HCEC 1CT (cell line): Measurements from ENCODE around the gene CMTM2.
"Not testable (repeated sequence)": the region's sequence is repeated elsewhere in the genome, so short reads cannot be mapped to it uniquely, and the experiment has no call there.

ENCODE experiments used
- DNase-seq: peaks from one replicate; pipeline ENCODE4 v3.0.0-alpha.2; 2017

CMTM2 gene

DNA sequence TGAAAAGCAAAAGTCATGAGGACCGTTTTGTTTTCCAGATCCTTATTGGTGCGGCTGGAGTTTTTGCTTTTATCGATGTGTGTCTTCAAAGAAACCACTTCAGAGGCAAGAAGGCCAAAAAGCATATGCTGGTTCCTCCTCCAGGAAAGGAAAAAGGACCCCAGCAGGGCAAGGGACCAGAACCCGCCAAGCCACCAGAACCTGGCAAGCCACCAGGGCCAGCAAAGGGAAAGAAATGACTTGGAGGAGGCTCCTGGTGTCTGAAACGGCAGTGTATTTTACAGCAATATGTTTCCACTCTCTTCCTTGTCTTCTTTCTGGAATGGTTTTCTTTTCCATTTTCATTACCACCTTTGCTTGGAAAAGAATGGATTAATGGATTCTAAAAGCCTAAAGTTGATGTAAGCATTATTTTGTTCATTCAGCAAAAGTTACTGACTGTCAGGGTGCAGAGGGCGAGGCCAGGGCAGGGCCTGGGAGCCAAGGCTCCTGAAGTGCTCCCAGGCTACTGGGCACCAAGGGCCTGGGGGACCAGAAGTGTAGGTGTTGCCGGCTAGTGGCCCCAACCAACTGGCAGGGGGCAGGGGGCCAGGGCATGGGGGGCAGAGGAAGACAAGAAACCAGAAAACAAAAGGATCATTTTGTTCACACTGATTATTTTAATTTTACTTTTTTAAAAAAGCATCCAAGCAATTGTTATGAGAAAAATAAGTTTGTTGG lies 8.8 kb downstream of the CMTM2 start:
- DNase-seq, result no peak

- DNase-seq, result peak; percentile 65
Observed at GRCh38 chr16:66588981-66589713, 9.9 kb downstream of the CMTM2 start.

- no peak for DNase-seq
Observed at GRCh38 chr16:66590322-66590721, 11.1 kb downstream of the CMTM2 start.

- DNase-seq, result no peak
Observed at GRCh38 chr16:66591018-66591417, 11.8 kb downstream of the CMTM2 start.

GRCh38 chr16:66592241-66592640 lies 13.0 kb downstream of the CMTM2 start:
- DNase-seq, result no peak

- DNase-seq, result no peak
Observed at GRCh38 chr16:66592814-66593213, 13.6 kb downstream of the CMTM2 start.

- DNase-seq, result no peak
Observed at GRCh38 chr16:66594739-66595138, 15.5 kb downstream of the CMTM2 start.

- DNase-seq, result not testable (repeated sequence)
Observed at GRCh38 chr16:66596559-66596958, 17.3 kb downstream of the CMTM2 start.

- DNase-seq, result no peak
Observed at GRCh38 chr16:66596986-66597848, 18.0 kb downstream of the CMTM2 start.

- no peak for DNase-seq
Observed at GRCh38 chr16:66598111-66598510, 18.8 kb downstream of the CMTM2 start.

DNA sequence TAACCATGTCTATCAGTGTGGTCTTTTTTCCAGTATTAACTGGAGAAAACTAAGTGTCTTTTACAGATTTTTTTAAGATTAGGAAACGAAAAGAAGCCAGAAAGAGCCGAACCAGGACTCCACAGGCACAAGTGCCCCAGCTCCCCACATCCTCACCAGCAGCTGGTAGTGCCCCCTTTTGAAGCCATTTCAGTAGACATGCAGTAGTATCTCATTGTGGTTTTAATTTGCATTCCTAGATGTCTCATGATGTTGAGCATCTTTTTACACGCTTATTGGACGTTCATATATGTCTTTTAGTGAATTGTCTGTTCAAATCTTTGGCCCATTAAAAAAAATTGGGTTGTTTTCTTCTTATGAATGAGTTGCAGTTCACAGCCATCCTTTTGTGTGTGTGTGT lies 20.5 kb downstream of the CMTM2 start:
- DNase-seq, result no peak

- no peak for DNase-seq
Observed at GRCh38 chr16:66600477-66600876, 21.2 kb downstream of the CMTM2 start.

DNA sequence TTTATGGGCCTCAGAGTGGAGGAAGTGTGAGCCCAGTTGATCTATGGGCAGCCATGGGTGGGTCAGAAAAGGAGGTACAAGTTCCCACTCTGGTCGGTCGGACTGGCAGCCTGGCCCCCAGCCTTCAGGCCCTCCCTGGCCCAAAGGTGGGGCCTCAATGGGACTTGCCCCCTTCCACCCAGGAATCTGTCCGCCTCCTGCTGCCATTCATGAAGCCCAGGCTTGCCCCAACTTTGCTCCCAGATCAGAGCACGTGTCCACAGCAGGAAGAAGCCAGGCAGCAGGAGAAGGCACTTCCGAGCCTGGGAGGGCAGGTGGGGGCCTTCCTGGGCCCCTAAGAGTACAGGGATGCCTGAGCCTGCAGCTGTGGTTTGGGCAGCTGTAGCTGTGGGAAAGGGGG lies 22.2 kb downstream of the CMTM2 start:
- no peak for DNase-seq

DNA sequence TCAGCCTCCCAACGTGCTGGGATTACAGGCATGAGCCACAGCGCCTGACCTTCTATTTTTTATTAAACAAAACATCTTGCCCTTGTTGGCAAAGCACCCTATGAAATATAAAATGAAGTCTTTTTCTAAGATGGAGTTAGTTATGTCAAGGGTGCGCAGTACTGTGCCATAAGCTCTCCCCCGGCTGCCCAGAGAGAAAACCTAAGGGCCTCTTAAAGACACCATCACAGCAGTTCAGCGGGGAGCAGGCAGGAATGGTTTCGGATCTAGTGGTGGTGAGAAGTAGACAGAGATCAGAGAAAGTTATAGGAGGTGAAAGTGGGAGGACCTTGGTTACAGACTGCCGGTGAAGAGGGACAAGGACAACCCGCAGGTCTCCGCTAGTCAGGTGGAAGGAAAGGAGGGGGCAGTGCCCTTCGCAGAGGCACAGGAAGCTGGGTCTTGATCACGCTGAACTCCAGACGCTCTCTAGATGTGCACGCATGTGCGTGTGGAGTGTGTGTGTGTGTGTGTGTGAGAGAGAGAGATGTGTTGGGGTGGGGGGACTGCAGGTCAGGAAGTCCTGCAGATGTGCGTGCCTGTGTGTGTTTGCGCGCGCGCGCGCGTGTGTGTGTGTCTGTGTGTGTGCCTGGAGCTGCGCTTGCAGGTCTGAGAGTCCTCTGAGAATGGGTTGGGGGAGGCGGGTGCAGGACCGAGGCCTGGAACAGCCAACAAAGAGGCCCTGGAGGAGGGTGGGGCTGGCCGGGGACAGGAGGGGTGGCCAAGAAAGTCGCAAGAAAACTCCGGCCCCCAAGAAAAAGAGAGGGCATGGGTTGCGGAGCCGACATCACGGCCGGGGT lies 24.5 kb downstream of the CMTM2 start:
- peak; percentile 31 for DNase-seq

- DNase-seq, result peak; percentile 62
Observed at GRCh38 chr16:66604376-66605176, 25.3 kb downstream of the CMTM2 start, which contains the start of gene CMTM3. Gene CMTM3 (plus strand): TSS chr16:66604704. CDS start chr16:66604806, 102 bp downstream.

DNA sequence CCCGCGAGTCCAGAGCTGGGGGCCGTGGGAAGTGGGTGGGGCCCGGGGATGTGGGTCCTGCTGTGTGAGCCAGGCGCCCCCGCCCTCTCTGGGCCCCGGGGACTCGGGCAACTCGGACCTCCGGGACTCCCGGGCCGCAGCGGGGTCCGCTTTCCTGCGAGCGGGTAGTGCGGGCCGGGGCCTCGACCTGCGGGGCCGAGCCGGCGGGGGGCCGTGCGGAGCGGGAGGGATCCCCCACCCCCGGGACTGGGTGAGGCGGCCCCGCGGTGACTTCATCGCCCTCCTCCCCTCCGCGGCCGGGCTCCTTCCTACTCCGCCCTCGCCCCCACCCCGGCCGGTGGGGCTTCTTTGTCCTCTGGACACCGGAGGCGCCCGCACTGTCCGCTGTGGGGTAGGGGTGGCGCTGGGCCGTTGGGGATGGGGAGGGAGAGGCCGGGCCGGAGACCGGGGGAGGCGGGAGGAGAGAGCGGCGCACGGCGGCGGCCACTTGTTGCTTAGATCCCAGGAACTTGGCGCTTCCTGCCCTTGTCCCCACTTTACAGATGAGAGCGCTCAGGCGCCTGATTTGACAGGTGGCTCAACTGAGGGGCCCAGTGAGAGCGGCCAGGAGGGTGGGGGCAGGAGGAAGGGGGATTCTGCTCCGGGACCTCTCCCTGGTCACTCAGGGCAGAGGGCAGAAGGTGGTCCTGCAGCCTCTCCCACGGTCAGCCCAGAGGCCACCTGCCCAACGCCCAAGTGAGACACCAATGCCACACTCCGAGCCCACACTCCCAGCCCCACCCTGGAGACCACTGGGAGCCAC lies 26.1 kb downstream of the CMTM2 start:
- peak; percentile 15 for DNase-seq

DNA sequence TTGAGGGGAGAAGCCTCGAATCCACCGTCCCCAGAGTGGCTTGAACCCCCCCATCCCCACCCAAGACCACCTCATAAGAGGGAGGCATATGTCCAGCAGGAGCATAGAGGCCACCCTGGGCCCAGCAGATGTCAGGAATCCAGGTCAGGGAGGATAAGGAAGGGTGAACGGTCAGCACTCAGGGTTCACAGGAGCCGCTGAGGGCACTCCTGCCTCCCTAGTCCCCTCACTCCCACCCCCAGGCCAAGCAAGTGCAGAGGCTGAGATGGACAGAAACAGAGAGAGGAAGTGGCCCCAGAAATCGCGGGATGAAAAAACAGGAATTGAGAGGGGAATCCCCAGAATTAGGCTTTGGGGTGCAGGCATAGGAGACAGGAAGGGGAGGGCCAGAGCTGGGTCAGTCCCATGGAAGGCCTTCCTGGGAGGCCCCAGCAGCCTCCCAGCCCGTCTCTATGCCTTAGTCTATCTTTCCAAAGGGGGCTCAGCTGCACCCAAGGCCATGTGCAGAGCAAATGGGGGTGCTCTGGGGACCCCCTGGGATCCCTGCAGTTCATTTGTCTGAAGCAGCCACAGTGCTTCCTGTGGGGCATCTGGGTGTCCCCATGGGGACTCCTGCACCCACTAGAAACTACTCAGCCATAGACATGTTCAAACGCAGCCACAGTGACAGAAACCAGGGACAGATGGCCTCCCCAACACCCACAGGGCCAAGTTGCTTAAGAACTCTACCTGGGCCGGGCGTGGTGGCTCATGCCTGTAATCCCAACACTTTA lies 26.9 kb downstream of the CMTM2 start:
- peak; percentile 27 for DNase-seq

GRCh38 chr16:66608241-66609138 lies 29.2 kb downstream of the CMTM2 start:
- peak; percentile 84 for DNase-seq

DNA sequence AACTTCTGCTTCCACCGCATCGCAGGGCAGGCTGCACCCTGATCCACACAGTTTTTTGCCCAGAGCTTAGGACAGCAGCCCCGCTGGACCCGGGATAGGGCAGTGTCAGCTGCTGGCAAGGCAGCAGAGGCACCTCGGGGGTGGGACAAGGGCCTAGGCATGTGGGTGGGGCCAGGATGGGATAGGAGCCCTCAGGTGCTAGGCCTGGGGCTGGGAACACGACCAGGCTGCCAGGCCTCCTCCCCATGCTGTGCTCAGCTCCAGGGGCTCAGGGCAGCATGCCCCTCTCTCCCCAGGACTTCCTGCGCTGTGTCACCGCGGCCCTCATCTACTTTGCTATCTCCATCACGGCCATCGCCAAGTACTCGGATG lies 29.9 kb downstream of the CMTM2 start:
- DNase-seq, result no peak
